COLO829 (cell line): ENCODE measurements around the gene NDUFA13.

ENCODE experiments used
- DNase-seq: peaks from one replicate; pipeline ENCODE4 v3.0.0; 2012; ENCODE audit warnings: low spot score

NDUFA13 gene

GRCh38 chr19:19571071-19571786, 55.2 kb downstream of the NDUFA13 start:
- DNase-seq: no peak

- DNase-seq: no peak
Observed at GRCh38 chr19:19575411-19575810, 59.4 kb downstream of the NDUFA13 start.
